ENCODE data around the gene RPL7L1. TPM values are rescaled to one million over a fixed set of nuclear protein-coding genes. Genes with fewer than 3 reads are reported as not detected.

The RPL7L1 gene
- total and polyA plus RNA-seq, 2 of the 13 experiments (the other 11 are each of a cell fraction or from before 2014, with no cell fraction given) = 51.6 to 179 TPM

DNA sequence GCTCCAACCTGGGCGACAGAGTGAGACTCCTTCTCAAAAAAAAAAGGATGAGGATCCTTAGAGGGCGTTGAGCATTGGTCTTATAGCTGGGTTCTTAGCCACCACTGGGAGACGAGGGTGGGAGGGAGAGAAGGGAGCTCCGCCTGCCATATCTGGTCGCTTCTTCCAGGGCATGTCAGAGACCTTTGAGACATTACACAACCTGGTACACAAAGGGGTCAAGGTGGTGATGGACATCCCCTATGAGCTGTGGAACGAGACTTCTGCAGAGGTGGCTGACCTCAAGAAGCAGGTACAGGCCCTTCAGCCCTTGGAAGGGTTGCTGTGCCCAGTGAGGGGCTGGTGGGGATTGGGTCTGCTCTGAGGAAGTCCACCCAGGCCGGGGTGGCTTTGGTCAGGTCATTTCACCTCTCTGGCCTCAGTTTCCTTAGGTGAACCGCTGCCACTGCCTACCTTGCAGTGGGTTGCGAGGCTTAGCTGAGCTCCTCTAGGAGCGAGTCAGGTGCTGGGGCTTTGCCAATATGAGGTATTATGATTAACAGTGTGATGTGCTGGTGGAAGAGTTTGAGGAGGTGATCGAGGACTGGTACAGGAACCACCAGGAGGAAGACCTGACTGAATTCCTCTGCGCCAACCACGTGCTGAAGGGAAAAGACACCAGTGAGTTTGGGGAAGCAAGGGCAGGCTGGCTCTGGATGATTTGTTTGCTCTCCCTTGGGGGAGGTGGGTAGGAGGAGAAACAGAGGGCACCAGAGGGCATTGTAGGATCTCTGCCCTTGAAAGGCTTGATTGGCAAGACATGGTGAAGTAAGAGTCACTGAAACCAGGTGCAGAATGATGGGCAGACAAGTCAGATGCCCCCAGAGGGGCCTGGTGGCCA, 58.4 kb downstream of the RPL7L1 start (continued):
- TF ChIP-seq ZNF33A (CRISPR knock-in tag; IDR thresholded peaks at IDR 0.05; ENCODE audit: borderline replicate concordance) (no peak), SRY (CRISPR knock-in tag; IDR thresholded peaks at IDR 0.05) (0 out of 2 replicates have a peak, but pooled peaks have one; percentile 6)
- TF ChIP-seq, protein P1, sequence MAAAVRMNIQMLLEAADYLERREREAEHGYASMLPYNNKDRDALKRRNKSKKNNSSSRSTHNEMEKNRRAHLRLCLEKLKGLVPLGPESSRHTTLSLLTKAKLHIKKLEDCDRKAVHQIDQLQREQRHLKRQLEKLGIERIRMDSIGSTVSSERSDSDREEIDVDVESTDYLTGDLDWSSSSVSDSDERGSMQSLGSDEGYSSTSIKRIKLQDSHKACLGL (CRISPR knock-in tag; IDR thresholded peaks at IDR 0.05) = 0 out of 2 replicates have a peak, but pooled peaks have one; percentile 0
- TF ChIP-seq, protein P2, sequence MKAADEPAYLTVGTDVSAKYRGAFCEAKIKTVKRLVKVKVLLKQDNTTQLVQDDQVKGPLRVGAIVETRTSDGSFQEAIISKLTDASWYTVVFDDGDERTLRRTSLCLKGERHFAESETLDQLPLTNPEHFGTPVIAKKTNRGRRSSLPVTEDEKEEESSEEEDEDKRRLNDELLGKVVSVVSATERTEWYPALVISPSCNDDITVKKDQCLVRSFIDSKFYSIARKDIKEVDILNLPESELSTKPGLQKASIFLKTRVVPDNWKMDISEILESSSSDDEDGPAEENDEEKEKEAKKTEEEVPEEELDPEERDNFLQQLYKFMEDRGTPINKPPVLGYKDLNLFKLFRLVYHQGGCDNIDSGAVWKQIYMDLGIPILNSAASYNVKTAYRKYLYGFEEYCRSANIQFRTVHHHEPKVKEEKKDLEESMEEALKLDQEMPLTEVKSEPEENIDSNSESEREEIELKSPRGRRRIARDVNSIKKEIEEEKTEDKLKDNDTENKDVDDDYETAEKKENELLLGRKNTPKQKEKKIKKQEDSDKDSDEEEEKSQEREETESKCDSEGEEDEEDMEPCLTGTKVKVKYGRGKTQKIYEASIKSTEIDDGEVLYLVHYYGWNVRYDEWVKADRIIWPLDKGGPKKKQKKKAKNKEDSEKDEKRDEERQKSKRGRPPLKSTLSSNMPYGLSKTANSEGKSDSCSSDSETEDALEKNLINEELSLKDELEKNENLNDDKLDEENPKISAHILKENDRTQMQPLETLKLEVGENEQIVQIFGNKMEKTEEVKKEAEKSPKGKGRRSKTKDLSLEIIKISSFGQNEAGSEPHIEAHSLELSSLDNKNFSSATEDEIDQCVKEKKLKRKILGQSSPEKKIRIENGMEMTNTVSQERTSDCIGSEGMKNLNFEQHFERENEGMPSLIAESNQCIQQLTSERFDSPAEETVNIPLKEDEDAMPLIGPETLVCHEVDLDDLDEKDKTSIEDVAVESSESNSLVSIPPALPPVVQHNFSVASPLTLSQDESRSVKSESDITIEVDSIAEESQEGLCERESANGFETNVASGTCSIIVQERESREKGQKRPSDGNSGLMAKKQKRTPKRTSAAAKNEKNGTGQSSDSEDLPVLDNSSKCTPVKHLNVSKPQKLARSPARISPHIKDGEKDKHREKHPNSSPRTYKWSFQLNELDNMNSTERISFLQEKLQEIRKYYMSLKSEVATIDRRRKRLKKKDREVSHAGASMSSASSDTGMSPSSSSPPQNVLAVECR (CRISPR knock-in tag; IDR thresholded peaks at IDR 0.05; ENCODE audit: borderline replicate concordance) = 0 out of 2 replicates have a peak, but pooled peaks have one; percentile 17

DNA sequence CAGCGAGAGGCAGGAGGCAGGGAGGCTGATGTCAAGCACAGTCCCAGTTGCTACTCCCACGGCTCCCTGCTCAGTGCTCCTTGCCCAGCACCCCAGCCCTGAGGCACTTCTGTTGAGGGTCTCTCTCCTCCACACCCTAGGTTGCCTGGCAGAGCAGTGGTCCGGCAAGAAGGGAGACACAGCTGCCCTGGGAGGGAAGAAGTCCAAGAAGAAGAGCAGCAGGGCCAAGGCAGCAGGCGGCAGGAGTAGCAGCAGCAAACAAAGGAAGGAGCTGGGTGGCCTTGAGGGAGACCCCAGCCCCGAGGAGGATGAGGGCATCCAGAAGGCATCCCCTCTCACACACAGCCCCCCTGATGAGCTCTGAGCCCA, 59.0 kb downstream of the RPL7L1 start:
- Histone ChIP-seq H3K79me2 (ENCODE audit: insufficient read depth, low read length) (peaks cover 6% of the 10 kb centered on the region), H3K4me2 (ENCODE audit: low read depth, low read length) (no peak overlapping the region), H3K9ac (ENCODE audit: insufficient read depth, low read depth, low read length) (no peak overlapping the region), H4K20me1 (ENCODE audit: insufficient read depth, low read length) (no peaks in the 10 kb centered on the region), H3K36me3 (replicated peaks in 1 of 2; ENCODE audit: control insufficient read depth in 1 of 2, insufficient read depth in 2 of 2, low read length in 2 of 2) (peaks cover 13 to 41% of the 10 kb centered on the region in 2 experiments), H3K4me1 (ENCODE audit: insufficient read depth, low read length) (peaks cover 65% of the 10 kb centered on the region), H3K27me3 (ENCODE audit: control insufficient read depth in 1 of 2, insufficient read depth in 2 of 2, low read length in 2 of 2) (no peaks in the 10 kb centered on the region), H2AFZ (ENCODE audit: low read length) (no peak overlapping the region), H3K27ac (ENCODE audit: extremely low read length, insufficient read depth, low read length) (peak overlapping the region; percentile 81), H3K4me3 (replicated peaks in 1 of 3; ENCODE audit: insufficient read depth in 1 of 3, low read depth in 2 of 3, low read length in 3 of 3) (no peak overlapping the region), H3K9me3 (ENCODE audit: low read length) (no peaks in the 10 kb centered on the region)
- FAIRE-seq (no peak), DNase-seq (ENCODE audit: low spot score) (no peak), ATAC-seq (no peak)
- BruUV-seq (replicated peaks) = no TSS peak
- ChIA-PET POLR2A (interaction anchor here (1.0 to 5.0 kb wide), 9 partner anchors 9 to 59 kb away, joined by 3 to 56 read pairs (median 6); partner anchors contain the start of genes CNPY3, GNMT, PEX6 and PPP2R5D), CTCF (ENCODE audit: low intra/inter-chr PET ratio, low total read pairs) (interaction anchor here (1.2 kb wide), 1 partner anchor 25 kb away, joined by 3 read pairs; no protein-coding TSS in a partner anchor)
- in situ Hi-C loops (cut with HindIII; ENCODE audit: extremely low pct_ligation_motif_present, low pct_unique_long_range_greater_than_20kb) (no loop called here), intact Hi-C loops (cut with micrococcal nuclease; ENCODE audit: unreplicated experiment) (loop anchor here (5.0 kb wide), 1 partner anchor 36 kb away; no protein-coding TSS in a partner anchor)
- WGBS (ENCODE audit: low lambda C conversion rate) = 87% methylated on average over 5 of the region's 5 CpGs
- TF ChIP-seq TSC22D2 (CRISPR knock-in tag; IDR thresholded peaks at IDR 0.05; ENCODE audit: borderline replicate concordance) (no peak), RBM22 (optimal IDR thresholded peaks at IDR 0.05; ENCODE audit: low read length) (peak; percentile 23), HDAC6 (IDR thresholded peaks at IDR 0.05; ENCODE audit: low read depth, low read length) (no peak), ZNF484 (CRISPR knock-in tag; IDR thresholded peaks at IDR 0.05; ENCODE audit: borderline replicate concordance, low read depth) (0 out of 2 replicates have a peak, but pooled peaks have one; percentile 53), MAZ (IDR thresholded peaks at IDR 0.05; ENCODE audit: borderline replicate concordance, low read depth, low read length) (no peak), MAZ (CRISPR knock-in tag; IDR thresholded peaks at IDR 0.05; ENCODE audit: low read depth) (no peak), STAG1 (CRISPR knock-in tag; IDR thresholded peaks at IDR 0.05) (no peak)
- TF ChIP-seq, protein P3, sequence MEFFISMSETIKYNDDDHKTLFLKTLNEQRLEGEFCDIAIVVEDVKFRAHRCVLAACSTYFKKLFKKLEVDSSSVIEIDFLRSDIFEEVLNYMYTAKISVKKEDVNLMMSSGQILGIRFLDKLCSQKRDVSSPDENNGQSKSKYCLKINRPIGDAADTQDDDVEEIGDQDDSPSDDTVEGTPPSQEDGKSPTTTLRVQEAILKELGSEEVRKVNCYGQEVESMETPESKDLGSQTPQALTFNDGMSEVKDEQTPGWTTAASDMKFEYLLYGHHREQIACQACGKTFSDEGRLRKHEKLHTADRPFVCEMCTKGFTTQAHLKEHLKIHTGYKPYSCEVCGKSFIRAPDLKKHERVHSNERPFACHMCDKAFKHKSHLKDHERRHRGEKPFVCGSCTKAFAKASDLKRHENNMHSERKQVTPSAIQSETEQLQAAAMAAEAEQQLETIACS (CRISPR knock-in tag; IDR thresholded peaks at IDR 0.05) = no peak
